Pancreas (tissue), 10 donors: ENCODE results near the gene PIK3R2. TPM values are rescaled to one million over a fixed set of nuclear protein-coding genes. Genes with fewer than 3 reads are reported as not detected.
"Not testable (repeated sequence)": the region's sequence is repeated elsewhere in the genome, so short reads cannot be mapped to it uniquely, and the experiment has no call there.

Experiments
- ATAC-seq, 4 donors: fragments of 200-7000 bp; cut with Tn5 transposase; one replicate each; pipeline versions ENCODE4 v1.8.0 to v1.9.1; 2020; ENCODE audit warnings: mild to moderate bottlenecking in 4 of 4, moderate library complexity in 4 of 4
- DNase-seq, 6 donors: peaks; one replicate each; pipeline ENCODE4 v3.0.0-alpha.2; 2020
- FAIRE-seq: peaks from 2 replicates; lab custom pipeline; 2012; peaks lifted over from hg19 to GRCh38; lab: Jason Lieb, UNC
- H3K27ac ChIP-seq, 4 donors: fragments of 200-600 bp; sonication (generic); 1 replicate in 3 of 4; 2 replicates in 1 of 4; pipeline versions ENCODE4 v1.5.0 to v1.8.0; 2020
- H3K27me3 ChIP-seq, 4 donors: fragments of 200-600 bp; one replicate each; pipeline ENCODE4 v1.8.0; 2021
- H3K36me3 ChIP-seq, 3 donors: fragments of 200-600 bp; sonication (generic) in 1 of 3; one replicate each; pipeline versions ENCODE4 v1.5.0 to v1.8.0; 2020 to 2021
- H3K4me1 ChIP-seq, 3 donors: fragments of 200-600 bp; one replicate each; pipeline ENCODE4 v1.8.0; 2021
- H3K4me3 ChIP-seq, 4 donors: fragments of 200-600 bp; sonication (generic) in 2 of 4; one replicate each; pipeline versions ENCODE4 v1.5.0 to v1.8.0; 2020 to 2021
- H3K9me3 ChIP-seq, 4 donors: fragments of 200-600 bp; one replicate each; pipeline ENCODE4 v1.8.0; 2021
- whole genome bisulfite sequencing, 2 donors: extraction: QIAGEN DNeasy Blood & Tissue Kit; methylation state at CpG; one replicate each; pipeline ENCODE4 v1.1.7; 2013; 5-methylcytosine and 5-hydroxymethylcytosine counted together
- intact Hi-C, 3 donors: fragments of 100-400 bp; cut with DNase I; formaldehyde crosslinking; loops; one replicate each; pipeline versions ENCODE4 v1.11.1 to v1.14.2; 2022
- polyA plus RNA-seq, 2 donors: library from polyadenylated mRNA; stranded (reverse); fragments of 200-250 nt; gene quantifications; one replicate each; pipeline ENCODE4 v1.2.3, GENCODE V29; 2013
- total RNA-seq, 6 donors: library from RNA; stranded (reverse); fragmentation: NEBNext Ultra II Directional in 4 of 6; extraction: Animal tissue kit (Norgen Biotek cat#: 25700) in 4 of 6; gene quantifications; one replicate each; pipeline versions ENCODE4 v1.2.1 to v1.2.4, GENCODE V29; 2021 to 2023
- TF ChIP-seq, protein P1 (sequence below), 4 donors: fragments of 200-600 bp; sonication (generic) in 3 of 4; IDR thresholded peaks; one replicate each; pipeline versions ENCODE4 v1.5.0 to v1.8.0; 2021; ENCODE audit warnings: antibody characterized with exemption in 4 of 4
- donor health status: healthy with polysubstance abuse.
- donor health status: DM: no; HTN: no; CAD: no; lungs with moderate emphysema.
- donor health status: DM: no; HTN: no; CAD: no.
- donor health status: control.
- donor health status: control.
- donor health status: Bipolar disorder and iron deficiency.
- donor health status: DM: yes; HTN: yes; CAD: no.
- donor health status: DM: no; HTN: no; CAD: no.
- donor health status: DM: no; HTN: no; CAD: no.
- donor health status: DM: yes; HTN: yes; CAD: no.

Gene PIK3R2
- total and polyA plus RNA-seq, 8 donors: 4.3 to 21.2 (median 11.9) TPM

DNA sequence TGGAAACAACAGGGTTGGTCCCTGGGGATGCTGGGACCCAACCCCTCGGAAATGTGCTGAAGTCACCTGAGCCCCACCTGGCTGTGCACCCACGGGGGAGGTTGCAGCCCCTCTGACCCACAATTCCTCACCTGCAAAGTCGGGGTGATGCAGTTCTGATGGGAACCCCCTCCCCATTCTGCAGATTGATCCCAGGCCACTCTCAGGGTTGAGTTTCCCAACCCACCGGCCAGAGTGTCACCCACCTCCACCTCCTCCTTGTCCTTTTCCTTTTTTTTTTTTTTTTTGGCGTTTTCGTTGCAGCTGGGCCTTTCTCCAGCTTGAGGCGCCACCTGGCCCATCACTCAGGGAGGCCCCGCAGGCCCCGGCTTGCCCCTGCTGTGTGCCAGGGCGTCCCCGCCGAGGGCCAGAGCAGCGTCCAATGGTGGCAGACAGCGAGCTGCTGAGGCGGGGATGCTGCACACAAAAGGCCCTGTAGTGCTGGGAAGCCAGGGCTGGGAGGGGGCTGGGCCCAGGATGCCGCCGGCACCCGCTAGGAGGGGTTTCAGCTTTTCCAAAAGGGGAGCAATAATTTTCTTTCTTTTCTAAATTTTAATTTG lies 4.6 kb downstream of the PIK3R2 start:
- Histone ChIP-seq H3K4me3 (no peak overlapping the region), H3K4me1 (peaks cover 13 to 29% (median 16%) of the 10 kb centered on the region in 3 donors), H3K27ac (peak overlapping the region; percentile 33 to 62 (median 46)), H3K27me3 (no peaks in the 10 kb centered on the region), H3K9me3 (no peaks in the 10 kb centered on the region), H3K36me3 (no peaks in the 10 kb centered on the region)
- ATAC-seq: peak in 2 of 4 donors; percentile 5
- TF ChIP-seq, protein P1, sequence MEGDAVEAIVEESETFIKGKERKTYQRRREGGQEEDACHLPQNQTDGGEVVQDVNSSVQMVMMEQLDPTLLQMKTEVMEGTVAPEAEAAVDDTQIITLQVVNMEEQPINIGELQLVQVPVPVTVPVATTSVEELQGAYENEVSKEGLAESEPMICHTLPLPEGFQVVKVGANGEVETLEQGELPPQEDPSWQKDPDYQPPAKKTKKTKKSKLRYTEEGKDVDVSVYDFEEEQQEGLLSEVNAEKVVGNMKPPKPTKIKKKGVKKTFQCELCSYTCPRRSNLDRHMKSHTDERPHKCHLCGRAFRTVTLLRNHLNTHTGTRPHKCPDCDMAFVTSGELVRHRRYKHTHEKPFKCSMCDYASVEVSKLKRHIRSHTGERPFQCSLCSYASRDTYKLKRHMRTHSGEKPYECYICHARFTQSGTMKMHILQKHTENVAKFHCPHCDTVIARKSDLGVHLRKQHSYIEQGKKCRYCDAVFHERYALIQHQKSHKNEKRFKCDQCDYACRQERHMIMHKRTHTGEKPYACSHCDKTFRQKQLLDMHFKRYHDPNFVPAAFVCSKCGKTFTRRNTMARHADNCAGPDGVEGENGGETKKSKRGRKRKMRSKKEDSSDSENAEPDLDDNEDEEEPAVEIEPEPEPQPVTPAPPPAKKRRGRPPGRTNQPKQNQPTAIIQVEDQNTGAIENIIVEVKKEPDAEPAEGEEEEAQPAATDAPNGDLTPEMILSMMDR (IDR thresholded peaks at IDR 0.05): no peak
- peak; percentile 27 to 80 (median 67) for DNase-seq
- no peak for FAIRE-seq
- 19 to 26% methylated on average over 16 to 18 of the region's 18 CpGs for WGBS, 2 donors
- intact Hi-C loops: no loop called here

DNA sequence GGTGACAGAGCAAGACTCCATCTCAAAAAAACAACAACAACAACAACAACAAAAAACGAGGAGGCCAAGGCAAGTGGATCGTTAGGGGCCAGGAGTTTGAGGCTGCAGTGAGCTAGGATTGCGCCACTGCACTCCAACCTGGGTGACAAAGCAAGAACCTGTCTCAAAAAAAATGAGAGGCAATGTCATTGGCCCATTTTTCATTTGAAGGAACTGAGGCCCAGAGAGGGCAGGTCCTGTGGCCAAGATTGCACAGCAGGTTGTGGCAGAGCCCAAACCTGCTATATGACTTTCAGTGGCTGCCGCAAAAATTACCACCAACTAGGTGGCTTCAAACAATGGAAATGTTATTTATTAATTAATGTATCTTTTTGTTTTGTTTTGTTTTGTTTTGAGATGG lies 5.5 kb downstream of the PIK3R2 start:
- intact Hi-C loops: no loop called here
- WGBS, 2 donors: 85 to 90% methylated on average over 4 of the region's 4 CpGs
- DNase-seq (no peak), ATAC-seq (no peak), FAIRE-seq (no peak)
- Histone ChIP-seq H3K36me3 (peaks cover 0 to 8% (median 7%) of the 10 kb centered on the region in 3 donors), H3K27ac (no peak overlapping the region), H3K4me3 (no peak overlapping the region), H3K9me3 (no peaks in the 10 kb centered on the region), H3K27me3 (no peaks in the 10 kb centered on the region), H3K4me1 (peaks cover 13 to 29% (median 16%) of the 10 kb centered on the region in 3 donors)
- TF ChIP-seq, protein P1 (IDR thresholded peaks at IDR 0.05): no peak

DNA sequence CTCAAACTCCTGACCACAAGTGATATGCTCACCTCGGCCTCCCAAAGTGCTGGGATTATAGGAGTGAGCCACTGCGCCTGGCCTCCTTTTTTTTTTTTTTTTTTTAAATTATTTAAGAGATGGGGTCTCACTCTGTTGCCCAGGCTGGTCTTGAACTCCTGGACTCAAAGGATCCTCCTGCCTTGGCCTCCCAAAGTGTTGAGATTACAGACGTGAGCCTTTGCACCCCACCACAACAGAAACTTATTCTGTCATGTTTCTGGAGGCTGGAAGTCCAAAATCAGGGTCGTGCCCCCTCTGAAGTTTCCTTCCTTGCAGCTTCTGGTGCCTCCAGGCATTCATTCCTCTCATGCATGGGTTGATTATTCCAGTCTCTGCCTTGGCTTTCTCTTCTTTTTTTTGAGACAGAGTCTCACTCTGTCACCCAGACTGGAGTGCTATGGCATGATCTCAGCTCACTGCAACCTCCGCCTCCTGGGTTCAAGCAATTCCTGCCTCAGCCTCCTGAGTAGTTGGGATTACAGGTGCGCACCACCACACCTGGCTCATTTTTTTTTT lies 6.2 kb downstream of the PIK3R2 start:
- H3K27me3 ChIP-seq, H3K27ac ChIP-seq, DNase-seq, H3K9me3 ChIP-seq, H3K36me3 ChIP-seq, ATAC-seq, intact Hi-C loops, H3K4me3 ChIP-seq, FAIRE-seq: not testable (repeated sequence)
- WGBS, 2 donors: 92 to 93% methylated on average over 6 of the region's 6 CpGs
- peaks cover 13 to 28% (median 16%) of the 10 kb centered on the region in 3 donors for H3K4me1 ChIP-seq

DNA sequence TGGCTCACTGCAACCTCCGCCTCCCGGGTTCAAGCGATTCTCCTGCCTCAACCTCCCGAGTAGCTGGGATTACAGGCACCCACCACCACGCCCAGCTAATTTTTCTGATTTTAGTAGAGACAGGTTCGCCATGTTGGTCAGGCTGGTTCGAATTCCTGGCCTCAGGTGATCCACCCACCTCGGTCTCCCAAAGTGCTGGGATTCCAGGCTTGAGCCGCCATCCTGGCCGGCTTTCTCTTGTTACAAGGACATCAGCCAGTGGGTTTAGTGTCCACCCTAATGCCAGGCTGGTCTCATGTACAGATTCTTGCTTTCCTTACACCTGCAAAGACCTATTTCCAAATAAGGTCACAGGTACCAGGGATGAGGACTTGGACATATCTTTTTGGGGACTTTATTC lies 6.8 kb downstream of the PIK3R2 start:
- TF ChIP-seq, protein P1 (IDR thresholded peaks at IDR 0.05): no peak
- no peak for ATAC-seq
- Histone ChIP-seq H3K27ac (no peak overlapping the region), H3K4me1 (peaks cover 13 to 23% (median 16%) of the 10 kb centered on the region in 3 donors), H3K27me3 (no peaks in the 10 kb centered on the region), H3K36me3 (peaks cover 0 to 10% (median 9%) of the 10 kb centered on the region in 3 donors), H3K4me3 (no peak overlapping the region), H3K9me3 (no peaks in the 10 kb centered on the region)
- intact Hi-C loops: loop anchor here in 1 of 3 donors (10.0 kb wide), 1 partner anchor 45 kb away; no protein-coding TSS in a partner anchor
- peak in 1 of 6 donors; percentile 11 for DNase-seq
- WGBS, 2 donors: 92 to 96% methylated on average over 10 of the region's 10 CpGs
- no peak for FAIRE-seq

DNA sequence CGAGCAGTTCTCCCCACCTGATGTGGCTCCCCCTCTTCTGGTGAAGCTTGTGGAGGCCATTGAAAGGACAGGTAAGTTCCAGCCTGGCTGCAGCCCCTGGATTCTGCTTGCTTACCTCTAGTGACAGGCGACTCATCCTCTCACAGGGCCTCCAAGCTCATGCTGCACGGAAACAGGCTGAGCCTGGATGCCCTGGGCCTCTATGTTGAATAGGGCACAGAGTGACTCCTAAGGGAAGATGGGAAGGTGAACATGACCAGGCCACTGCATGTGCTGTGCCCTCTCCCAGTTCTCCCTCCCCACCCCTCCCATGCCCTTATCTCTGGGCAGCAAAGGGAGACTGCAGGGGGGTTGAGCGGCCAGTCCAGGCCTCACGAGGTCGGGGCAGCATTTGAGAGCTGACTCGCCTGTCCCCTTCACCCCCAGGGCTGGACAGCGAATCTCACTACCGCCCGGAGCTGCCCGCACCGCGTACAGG lies 7.6 kb downstream of the PIK3R2 start:
- intact Hi-C loops: loop anchor here in 1 of 3 donors (10.0 kb wide), 1 partner anchor 46 kb away; no protein-coding TSS in a partner anchor
- H3K4me3 ChIP-seq: peak overlapping the region in 3 of 4 donors; percentile 5 to 47 (median 30)
- no peak for FAIRE-seq
- peaks cover 0 to 10% (median 9%) of the 10 kb centered on the region in 3 donors for H3K36me3 ChIP-seq
- H3K27me3 ChIP-seq: no peaks in the 10 kb centered on the region
- H3K27ac ChIP-seq: peak overlapping the region in 3 of 4 donors; percentile 57 to 70 (median 60)
- peaks cover 13 to 23% (median 16%) of the 10 kb centered on the region in 3 donors for H3K4me1 ChIP-seq
- peak; percentile 1 to 11 (median 6) for ATAC-seq
- TF ChIP-seq, protein P1 (IDR thresholded peaks at IDR 0.05): no peak
- H3K9me3 ChIP-seq: no peaks in the 10 kb centered on the region
- peak in 1 of 6 donors; percentile 46 for DNase-seq
- 48 to 56% methylated on average over 12 to 13 of the region's 13 CpGs for WGBS, 2 donors
